ENCODE results near the gene KANSL1L.

DNA sequence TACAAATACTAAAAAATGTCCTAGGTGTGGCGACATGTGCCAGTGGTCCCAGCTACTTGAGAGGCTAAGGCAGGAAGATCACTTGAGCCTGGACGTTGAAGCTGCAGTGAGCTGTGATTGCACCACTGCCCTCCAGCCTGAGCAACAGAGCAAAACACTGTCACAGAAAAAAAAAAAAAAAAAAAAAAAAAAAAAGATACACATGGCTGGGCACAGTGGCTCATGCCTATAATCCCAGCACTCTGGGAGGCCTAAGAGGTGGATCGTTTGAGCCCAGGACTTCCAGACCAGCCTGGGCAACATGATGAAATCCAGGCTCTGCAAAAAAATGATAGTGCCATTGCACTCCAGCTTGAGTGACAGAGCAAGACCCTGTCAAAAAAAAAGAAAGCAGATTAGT, 13.7 kb downstream of the KANSL1L start:
- TF ChIP-seq, protein P1, sequence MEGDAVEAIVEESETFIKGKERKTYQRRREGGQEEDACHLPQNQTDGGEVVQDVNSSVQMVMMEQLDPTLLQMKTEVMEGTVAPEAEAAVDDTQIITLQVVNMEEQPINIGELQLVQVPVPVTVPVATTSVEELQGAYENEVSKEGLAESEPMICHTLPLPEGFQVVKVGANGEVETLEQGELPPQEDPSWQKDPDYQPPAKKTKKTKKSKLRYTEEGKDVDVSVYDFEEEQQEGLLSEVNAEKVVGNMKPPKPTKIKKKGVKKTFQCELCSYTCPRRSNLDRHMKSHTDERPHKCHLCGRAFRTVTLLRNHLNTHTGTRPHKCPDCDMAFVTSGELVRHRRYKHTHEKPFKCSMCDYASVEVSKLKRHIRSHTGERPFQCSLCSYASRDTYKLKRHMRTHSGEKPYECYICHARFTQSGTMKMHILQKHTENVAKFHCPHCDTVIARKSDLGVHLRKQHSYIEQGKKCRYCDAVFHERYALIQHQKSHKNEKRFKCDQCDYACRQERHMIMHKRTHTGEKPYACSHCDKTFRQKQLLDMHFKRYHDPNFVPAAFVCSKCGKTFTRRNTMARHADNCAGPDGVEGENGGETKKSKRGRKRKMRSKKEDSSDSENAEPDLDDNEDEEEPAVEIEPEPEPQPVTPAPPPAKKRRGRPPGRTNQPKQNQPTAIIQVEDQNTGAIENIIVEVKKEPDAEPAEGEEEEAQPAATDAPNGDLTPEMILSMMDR (IDR thresholded peaks at IDR 0.05), result no peak
- TF ChIP-seq POLR2A (IDR thresholded peaks at IDR 0.05), result no peak

Data from heart left ventricle (tissue), 13 donors.